IPS DF 4.7 (cell line): ENCODE data around the gene SUSD1.

Experiments
- DNase-seq: peaks from one replicate; pipeline ENCODE4 v3.0.0-alpha.2; 2013; ENCODE audit warnings: low spot score; ENCODE audit errors: extremely low read depth

Gene SUSD1

DNA sequence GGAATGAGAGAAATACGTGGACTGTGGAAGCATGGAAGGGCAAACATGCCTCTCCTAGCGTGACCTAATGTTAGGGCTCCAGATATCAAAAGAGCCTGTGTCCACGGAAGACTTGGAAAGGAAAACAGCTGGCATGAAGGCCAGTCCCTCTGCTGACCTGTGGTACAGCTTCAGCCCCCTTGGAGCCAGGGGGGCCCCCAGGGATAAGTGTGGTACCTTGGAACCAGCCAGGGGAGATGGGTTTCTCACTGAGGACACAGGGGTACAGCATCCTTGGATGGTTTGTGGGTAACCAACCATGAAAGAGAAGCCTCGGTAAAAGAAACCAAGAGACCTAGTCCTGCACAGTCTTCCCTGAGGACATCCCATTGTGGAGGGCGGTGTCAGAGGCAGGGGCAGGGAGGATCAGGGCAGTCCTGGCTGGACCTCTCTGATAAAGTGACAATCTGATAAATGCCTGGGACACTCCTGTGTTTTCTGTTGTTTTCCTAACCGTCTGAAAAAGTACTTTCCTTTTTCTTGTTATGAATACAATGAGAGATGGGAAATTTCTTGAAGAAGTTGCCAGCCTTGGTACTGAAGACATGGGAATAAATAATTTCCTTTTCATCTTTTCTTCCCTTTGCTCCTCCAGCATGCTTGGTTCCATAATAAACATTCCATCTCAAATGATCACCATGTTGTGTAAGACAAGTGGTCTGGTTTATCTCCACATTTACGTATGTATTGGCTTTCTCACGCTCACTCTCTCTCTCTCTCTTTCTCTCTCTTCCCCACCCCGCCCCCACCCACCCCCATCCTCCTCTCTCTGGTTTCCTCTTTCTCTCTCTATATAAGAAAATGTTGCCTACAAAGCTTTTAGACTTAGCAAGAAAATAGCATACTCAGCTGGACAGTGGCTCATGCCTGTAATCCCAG, 102.1 kb downstream of the SUSD1 start:
- no peak for DNase-seq

DNA sequence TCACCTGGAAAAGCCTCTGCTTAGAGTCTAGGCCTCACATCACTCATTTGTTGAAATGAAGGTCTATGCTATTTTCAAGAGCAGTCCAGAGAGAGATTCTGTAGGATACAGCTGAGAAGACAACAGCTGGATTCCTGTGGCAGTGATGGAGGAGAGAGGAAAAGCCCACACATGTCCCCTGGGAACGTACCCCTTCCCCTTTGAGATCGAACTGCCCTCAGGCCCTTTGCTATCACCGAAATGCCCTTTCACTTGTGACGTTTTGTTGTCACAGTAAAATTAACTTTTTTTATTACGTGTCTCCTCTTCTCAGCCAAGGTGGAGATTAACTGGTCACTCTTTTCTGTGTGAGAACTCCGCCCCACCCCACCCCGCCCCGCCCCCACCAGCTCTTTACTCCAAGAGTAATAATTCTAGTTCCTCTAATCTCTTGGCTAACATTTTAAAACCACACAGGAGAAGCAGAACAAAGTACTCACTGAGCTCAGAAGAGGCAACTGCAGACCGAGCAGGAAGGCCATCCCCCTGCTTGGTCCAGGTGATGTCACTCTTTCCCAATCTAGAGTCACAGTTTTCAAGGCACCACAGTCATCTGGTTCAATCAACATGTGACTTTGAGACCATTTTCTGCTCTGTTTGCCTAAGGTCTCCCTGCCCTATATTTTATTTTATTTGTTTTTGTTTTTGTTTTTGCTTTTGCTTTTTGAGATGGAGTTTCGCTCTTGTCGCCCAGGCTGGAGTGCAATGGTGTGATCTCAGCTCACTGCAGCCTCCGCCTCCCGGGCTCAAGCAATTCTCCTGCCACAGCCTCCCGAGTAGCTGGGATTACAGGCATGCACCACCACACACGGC, 105.6 kb downstream of the SUSD1 start:
- DNase-seq, result no peak

DNA sequence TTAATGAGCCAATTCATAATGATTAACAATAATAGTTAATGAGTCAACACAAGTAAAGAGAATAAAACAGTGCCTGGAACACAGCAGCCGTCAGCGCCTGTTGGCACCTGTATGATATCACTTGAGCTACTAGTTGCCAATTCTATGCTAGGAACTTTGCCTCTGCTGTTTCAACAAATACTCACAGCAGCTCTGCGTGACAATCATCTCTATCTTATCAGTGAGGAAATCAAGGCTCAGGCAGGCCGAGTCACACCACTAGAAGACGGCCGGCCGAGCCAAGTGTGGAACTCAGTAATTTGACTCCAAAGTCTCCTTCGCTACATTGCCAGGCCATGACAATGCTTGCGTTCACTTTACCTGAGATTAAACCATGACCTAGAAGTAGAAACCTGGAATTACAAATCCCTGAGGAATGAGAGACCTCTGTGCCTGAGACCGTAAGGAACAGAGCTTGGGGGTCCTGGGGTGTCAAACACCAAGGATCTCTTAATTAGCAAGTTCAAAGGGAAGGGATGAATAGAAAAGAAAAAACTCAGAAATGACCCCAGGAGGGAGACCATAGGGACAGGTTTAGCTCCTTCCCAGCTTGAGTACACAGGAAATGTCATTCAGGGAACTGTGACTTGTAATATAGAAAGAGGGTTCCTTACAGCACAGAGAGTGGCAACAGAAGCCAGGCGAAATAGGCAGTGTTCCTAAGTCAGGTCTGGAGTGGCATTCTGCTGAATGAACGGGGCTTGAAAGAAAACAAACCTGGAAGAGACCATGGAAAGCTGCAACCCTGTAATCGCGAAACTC, 109.1 kb downstream of the SUSD1 start:
- peak; percentile 33 for DNase-seq

DNA sequence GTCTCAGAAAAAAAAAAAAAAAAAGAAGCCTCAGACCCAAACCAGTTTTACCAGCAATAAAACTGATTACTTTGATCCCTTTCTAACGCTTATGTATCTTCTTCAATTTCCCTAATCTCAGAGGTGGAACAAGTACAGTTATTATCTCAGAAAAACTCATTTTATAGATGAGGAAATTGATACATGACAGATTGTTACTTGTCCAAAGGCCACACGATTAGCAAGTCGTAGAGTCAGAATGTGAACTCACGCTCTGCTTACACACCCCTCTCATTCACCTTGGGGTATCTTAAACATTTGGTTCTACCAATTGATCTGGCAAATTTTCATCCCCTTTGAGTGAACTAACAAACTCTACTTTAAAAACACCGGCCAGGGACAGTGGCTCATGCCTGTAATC, 110.2 kb downstream of the SUSD1 start:
- no peak for DNase-seq

DNA sequence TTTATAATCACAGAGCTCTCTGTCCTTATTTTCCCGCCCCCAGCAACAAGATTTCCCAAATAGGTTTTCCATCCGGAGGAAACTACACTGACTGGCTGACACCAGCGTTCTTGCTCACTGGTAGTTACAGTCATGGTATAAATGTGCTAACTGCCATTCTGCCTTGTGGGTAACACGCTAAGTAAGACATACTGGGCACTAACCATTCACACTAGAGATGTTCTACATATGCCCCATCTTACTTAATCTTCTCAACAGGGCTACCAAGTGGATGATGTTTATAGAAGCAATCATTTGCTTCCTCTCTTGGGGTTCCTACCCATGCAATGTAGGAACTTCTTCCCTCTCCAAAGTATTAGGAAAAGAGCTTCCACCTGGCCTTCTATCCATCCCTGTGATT, 111.5 kb downstream of the SUSD1 start:
- no peak for DNase-seq

DNA sequence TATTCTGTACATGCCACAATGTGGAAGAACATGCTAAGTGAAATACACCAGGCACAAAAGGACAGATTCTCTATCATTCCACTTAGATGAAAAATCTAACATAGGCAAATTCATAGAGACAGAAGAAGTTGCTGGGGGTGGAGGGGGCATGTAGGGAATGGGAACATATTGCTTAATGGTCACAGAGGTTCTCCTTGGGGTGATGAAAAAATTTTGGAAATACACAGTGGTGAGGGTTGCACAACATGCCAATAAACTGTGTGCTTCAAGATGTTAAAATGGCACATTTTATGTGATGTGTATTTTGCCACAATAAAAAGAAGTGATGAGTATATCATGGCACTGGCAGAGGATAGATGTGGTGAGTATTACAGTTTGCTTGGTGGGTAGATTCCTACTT, 111.9 kb downstream of the SUSD1 start:
- no peak for DNase-seq

DNA sequence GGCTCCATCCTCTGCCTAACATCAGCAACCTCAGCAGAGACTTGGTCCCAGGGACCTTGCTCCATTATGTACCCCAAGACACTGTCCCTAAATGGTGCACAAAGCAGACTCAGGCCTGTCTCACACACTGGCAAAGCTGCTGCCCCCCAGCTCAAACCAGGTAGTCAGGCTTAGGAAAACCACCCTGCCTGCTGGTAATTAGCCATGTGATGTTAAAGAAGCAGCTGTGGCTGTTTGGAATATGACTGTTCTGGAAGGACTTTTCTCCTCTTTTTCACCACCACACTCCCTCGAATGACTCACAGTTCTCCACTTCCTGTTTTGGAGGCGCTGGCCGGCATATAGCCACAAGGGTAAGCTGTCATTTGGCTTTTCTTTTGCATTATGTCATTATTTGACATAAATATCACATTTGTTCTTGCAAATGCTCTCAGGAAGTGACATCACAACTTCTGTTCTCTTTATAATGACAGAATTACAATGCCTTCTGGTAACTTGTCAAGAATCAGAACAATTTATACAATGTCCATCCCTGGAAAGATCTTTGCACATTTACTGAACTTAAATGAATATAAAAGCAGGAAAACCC, 113.9 kb downstream of the SUSD1 start:
- no peak for DNase-seq

DNA sequence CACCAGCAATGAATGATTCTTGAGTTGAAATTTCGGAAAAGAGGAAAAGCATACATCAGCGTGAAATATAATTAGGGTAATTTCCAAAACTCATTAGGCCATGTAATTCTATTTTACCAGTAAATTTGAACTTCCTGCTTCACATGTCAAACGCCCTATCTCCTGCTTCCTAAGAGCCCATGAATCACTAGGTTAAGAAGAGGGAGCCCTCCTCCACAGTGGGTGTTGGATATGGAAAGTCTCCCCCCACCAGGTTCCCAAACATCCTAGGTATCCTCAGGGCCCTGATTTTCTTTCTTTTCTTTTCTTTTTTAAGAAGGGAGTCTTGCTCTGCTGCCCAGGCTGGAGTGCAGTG, 115.2 kb downstream of the SUSD1 start:
- DNase-seq, result no peak

DNA sequence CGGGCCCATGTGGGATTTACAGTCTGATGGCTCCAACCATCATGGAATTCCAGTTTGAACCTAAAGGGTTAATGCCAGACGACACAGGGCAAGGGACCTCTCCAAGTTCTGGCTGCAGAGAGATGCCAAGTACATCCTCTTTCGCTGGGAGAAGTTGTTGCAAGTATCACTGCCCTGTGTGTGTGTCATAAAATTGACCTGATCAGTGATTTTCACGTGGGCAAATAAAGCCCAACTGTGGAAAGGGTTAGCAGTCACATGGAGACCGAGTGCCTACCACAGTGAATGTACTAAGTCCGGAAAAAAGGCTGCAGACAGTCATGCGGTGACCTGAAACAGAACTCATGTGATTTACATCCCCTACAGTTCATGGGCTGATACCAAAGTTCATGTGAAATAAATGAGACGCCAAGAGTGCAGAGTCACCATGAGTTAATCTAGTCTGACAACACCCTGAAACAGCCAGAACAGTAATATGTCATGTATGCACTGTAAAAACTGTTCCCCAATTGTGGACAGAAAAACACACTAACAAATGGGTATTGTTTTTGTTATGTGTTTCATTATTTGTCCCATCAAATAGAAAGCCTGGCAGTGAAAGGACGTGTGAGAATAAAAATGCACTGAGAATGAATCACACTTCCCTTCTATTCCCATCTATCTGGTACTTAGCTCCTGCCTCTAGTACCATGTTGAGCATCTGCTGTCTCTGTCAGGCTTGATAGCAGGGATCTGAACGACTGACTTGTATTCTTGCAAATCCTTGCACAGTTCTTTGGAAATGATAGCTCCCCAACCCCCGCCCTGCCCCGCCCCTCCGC, 115.7 kb downstream of the SUSD1 start:
- no peak for DNase-seq

DNA sequence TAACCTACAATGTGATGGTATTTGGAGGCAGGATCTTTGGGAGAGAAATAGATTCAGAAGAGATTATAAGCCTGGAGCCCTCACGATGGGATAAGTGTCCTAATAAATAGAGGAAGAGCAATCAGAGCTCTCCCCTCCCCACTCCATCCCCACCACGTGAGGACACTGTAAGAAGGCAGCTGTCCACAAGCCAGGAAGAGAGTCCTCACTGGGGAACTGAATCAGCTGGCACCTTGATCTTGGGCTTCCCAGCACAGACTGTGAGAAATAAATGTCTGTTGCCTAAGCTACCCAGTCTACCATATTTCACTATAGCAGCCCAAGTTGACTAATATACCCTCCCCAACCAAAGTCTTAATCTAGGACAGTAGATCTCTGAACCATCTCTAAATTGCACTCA, 118.1 kb downstream of the SUSD1 start:
- DNase-seq, result no peak

DNA sequence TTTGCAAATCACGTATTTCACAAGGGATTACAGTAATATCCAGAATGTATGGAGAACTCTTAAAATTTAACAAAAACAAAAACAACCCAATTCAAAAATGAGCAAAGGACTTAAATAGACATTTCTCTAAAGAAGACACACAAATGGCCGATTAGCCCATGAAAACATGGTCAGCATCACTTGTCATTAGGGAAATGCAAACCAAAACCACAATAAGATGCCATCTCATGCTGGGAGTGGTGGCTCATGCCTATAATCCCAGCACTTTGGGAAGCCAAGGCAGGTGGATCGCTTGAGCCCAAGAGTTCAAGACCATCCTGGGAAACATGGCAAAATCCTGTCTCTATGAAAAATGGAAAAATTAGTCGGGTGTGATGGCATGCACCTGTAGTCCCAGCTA, 120.2 kb downstream of the SUSD1 start:
- DNase-seq, result no peak

DNA sequence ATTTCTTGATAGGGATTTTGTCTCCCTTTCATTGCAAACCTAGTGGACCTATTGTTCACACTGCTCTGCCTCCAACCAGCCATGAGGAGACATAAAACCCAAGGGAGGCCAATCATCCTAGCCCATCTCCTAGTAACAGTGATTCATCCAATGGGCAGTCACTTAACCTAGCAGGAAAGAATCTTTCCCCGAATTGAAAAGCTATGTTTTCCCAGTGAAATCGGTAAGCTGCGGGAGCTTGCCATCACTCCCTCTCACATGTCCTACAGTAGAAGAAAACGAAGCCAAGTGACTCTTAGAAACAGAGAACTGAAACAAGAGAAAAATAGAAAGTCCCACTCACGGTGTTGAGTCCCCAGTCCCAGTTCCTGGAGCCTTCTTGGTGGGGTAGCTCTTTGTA, 123.3 kb downstream of the SUSD1 start:
- no peak for DNase-seq

DNA sequence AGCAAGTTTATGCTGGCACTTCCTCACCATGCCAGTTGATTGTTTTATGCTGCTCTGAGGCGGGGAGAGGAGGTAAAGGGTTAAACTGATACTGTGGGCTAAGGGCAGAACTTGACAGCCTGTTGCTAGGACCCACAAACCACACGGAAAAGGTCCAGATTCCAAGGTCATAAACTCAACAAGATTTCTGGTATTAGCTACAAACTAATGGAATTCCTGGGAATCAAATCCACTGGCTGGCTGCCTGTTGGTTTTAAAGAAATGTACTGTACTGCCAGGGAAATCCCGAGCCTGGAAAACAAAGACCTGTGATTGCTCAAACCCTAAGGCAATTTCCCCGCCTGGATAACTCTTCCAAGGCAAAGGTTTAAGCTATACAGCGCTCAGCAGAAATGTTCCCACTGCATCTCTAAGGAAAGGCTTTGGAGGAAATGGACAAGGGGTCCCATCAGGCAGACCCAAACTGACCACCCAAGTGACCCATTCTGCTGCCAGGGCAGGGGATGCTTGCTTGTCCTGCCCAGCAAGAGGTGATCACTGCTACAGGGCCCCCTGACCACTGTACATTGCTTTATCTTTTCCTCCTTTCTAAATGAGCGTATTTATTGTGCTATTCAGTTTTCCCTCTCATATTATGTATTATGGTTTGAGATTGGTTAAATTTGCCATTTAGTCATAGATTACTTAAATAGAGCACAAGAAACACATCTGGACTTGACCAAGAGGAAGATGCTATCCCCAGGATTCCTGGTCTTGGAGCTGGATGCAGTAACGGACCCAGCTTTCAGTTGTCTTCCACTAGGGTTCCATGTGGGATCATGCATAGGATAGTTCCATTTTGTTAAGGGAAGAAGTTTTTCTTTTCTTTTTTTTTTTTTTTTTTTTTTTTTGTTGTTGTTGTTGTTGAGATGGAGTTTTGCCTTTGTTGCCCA, 124.3 kb downstream of the SUSD1 start:
- DNase-seq, result no peak

DNA sequence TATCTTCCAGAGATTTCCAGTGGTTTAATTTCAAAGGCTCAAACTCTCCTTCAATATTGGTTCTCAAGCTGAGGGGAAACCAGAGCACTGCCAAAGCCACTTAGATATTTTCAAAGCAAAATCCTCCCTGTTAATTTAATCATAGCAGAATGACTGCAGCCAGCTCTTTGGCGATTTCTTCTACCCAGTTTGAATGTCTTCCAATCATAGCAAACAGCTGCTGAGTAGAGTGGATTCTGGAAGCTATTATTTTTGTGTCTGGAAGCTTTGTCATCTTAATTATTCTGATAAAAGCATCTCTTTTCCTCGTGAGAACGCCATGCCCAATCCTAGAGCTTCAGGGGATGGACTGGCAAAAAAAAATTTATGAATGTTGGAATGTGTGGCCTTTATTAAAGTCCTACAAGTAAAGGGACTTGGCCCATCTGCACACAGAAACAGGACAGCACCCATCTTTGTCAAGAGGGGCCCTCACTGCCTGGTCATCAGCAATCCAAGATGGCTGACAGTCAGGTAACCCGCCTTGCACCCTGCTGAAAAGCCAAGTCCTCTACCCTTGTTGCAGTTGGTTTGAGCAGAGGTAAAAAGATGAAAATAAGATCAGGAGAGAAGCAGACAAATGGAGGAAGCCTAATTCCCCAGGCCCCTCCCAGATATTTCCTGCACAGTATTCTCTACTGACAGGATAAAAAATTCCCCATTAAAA, 125.1 kb downstream of the SUSD1 start:
- no peak for DNase-seq

DNA sequence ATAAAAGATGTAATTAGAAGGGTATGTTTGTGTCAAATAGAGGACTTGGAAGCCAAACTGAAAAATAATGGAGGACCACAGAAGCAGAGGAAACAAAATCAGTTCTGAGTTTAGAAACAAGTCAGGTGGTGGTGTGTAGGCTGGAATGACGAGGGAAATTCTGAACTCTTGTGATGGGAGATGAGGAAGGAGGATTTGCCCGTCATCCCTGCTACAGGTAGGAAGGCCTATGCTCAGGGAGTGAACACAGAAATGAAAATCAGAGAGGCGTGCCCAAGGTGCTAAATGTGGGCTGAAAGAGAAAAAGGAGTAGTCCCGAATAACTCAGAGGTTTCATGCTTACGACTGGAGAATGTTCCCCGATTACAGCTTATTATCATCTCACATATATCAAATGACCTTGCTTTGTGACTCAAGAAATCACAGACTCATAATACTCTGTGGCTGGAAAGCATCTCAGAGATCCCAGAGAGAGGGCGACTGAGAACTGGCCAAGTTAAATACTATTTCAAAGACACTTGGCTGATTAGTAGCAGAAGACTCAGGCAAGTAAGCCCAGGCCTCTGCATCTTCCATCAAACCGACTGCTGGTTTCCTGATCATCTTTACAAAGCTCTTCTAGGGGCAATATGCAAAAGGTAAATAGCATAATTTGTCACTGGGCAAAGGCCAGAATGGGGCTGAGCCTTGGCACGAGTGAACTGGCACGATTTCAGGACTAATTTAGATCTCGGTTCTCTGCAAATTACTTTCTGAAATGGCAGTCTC, 126.0 kb downstream of the SUSD1 start:
- no peak for DNase-seq

DNA sequence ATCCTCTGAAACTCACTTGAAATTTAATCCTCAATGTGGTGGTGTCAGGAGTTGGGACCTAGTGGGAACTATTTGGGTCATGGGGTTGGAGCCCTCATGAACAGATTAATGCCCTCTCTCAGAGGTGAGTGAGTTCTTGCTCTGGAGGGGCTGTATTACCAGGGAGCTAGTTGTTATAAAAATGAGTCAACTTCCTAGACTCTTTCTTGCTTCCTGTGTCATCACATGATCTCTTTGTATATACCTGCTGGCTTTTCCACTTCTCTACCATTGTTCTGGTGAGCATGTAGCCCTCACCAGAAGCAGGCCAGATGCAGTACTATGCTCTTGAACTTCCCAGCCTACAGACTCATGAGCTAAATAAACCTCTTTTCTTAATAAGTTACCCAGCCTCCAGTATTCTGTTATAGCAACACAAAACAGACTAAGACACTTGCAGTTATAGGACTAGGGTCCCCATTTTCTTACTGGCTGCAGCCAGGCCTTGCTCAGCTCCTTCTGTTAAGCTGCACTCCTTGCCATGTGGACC, 127.5 kb downstream of the SUSD1 start:
- DNase-seq, result no peak

DNA sequence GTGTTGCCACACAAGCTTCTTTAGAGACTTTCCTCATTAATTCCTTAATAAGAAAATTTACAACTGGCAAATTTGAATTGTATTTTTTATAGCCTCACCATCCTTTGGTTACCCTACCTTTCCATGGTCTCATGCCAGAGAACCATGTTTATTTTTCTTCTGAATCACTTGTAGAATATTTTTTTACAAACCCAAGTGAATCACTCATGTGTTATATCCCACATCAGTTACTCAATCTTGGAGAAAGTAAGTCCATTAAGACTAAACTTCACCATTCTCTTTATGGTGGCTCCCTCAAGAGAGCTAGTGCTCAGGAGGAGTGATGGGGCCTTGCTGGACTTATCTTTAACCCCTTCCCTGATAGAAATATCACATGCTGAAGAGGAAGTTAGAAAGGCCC, 128.9 kb downstream of the SUSD1 start:
- no peak for DNase-seq

DNA sequence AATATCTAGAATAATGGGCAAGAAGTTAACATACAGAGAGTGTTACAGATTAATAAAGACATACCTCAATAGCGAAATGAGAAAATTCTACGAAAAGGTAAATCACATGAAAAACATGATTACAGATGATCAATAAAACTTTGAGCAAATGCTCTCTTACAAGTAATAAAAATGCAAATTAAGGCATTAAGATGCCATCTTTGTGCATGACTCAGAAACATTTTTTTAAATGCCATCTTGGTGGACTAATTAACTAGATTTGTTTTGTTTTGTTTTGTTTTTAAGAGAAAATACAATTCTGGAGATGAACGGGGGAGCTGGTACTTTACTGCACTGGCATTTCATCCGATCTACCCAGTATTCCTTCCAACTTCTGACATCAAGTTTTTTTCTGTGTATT, 130.2 kb downstream of the SUSD1 start:
- DNase-seq, result no peak
